Stimulated activated CD4-positive, alpha-beta T cell treated with anti-CD3 and anti-CD28 coated beads, Interleukin-4, amount 100 ng/mL, for 1 hour (primary cell): ENCODE data around the gene IQGAP1.

Experiments
- DNase-seq: peaks from one replicate; pipeline ENCODE4 v3.0.0-alpha.2; 2020

IQGAP1 gene

GRCh38 chr15:90539789-90540188 is 151.7 kb downstream of the IQGAP1 start:
- peak; percentile 47 for DNase-seq

- no peak for DNase-seq
These were observed 152.7 kb downstream of the IQGAP1 start for GRCh38 chr15:90540768-90541167.

GRCh38 chr15:90545095-90545494 is 157.1 kb downstream of the IQGAP1 start:
- no peak for DNase-seq

- DNase-seq: no peak
These were observed 159.5 kb downstream of the IQGAP1 start for GRCh38 chr15:90547540-90547939.

GRCh38 chr15:90550919-90551318 is 162.9 kb downstream of the IQGAP1 start:
- DNase-seq: no peak
